RKO (cell line): ENCODE measurements around the gene FLAD1.

ENCODE experiments used
- DNase-seq: peaks from one replicate; pipeline ENCODE4 v3.0.0-alpha.2; 2016; ENCODE audit warnings: low spot score

Gene FLAD1

GRCh38 chr1:155017041-155017945 lies 34.1 kb downstream of the FLAD1 start:
- peak; percentile 92 for DNase-seq

DNA sequence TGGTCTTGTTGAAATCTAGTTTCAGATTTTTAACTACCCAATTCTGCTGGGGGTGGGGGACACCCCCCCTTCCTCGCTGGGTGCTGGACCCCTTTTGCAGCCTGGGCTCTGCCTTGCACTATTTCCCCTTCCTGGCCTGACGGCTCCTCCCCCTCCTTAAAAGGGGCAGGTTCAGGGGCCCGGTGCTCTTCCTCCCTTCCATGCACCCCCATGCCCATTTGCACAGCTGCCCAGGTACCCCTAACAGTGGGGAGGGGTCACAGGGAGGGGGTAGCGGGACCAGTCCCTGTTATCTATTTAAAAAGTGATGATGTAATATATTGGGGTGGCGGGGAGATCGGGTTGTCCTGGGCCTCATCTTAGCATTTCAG lies 34.8 kb downstream of the FLAD1 start:
- DNase-seq, result no peak

DNA sequence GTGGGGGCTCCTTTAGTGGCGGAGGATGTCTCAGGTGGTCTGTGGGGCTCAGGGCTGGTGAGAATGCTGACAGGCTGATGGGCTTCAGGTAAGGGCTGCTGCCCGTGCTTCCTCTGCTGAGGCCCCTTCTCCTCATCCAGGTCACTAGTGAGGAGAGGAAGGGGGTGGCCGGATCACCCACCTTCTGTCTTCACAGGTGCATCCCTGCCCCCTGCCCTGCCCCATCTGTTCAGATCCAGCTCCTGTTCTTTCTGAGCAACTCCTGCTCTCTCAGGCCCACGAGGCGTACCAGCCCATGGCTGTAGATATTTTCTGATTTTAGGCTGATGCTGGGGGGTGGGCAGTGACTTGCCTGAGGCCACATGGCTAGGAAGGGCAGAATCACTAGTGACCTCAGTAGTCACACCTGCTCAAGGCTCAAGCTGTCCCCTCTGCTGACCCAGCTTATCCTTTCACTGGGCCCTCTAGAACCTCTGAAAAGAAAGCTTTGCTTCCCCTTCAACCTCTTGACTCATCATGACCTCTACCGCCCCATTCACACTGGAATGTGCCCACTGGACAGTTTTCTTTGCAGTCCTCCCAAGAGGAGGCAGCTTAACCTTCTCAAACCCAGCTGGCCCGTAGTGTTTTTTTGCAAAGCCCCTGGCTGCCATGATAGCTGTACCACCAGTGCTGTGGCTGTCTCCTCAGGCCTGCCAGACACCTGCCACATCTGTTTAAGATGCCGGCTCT lies 35.6 kb downstream of the FLAD1 start:
- DNase-seq, result no peak

DNA sequence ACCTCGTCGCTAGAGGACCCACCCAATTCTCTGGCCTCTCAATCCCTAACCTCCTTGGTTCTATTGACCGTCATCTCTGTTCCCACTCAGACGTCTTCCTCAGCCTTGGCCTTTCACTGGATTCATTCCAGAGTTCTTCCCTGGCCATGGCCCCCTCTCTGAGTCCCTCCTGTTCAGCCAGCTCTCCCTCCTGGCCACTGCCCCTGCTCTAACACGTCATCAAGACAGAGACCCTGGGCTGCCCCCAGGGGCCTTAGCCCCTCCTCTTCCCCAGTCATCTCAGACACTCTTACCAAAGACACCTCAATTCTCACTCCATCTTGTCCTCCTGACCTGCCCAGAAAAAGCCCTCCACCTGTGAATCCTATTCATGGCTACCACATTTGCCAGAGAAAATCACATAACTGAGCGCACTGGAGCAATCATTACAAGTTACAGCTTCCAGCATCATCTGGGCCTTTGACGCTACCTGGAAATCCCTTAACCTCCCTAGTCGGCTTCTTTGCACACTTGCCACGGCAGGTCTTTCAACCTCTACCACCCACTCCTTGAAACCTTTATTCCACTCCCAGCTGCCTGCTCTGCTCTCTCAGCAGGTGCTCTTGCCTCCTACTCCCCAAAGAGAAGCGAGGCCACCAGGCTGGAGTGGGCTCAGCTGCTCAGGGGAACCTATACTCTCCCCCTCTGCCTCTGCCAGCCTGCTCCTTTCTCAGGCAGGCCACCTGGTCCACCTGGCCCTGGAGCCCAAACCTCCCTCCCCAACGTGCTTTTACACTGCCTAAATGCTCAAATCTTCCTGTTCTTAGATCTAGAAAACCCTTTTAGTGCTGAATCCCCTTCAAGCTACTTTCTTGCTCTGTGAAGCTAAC lies 36.5 kb downstream of the FLAD1 start:
- no peak for DNase-seq

DNA sequence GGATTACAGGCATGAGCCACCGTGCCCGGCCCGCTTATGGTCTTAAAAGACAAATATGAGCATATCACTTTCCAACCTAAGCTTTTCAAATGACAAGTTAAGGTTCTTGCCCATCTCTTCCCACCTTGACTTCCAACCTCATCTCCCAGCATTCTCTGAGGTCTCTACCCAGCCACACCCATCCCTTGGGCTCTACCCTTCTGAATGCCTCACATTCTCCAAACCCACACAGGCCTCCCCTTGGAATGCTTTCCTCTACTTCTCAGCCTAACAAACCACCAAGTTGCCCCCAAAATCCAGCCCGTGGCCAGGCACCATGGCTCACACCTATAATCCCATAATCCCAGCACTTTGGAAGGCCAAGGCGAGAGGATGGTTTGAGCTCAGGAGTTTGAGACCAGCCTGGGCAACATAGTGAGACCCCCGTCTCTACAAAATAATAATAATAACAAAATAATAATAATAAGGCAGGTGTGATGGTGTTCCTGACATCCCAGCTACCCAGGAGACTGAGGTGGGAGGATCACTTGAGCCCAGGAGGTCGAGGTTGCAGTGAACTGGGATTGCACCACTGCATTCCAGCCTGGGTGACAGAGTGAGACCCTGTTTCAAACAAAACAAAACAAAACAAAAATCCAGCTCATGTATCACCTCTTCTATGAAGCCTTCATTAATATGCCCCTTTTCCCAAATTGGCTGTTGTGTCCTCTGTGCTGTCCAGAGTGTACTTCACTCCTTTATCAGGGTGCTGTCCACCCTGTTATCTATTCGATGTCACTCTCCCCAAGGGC lies 39.2 kb downstream of the FLAD1 start:
- DNase-seq, result no peak

DNA sequence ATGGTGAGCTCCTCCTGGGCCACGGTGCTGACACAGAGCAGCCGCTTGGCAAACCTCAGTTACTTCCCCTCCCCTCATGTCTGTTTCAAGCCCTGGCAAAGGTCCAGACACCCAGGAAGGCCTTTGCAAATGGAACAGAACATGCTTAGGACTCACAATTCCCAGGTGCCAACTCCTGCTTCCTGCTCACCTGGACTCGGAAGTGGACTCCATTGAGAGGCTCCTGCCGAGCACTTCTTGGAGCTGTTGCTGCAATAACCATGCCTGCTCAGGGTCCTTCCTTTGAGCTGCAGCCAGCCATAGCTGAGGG lies 39.7 kb downstream of the FLAD1 start:
- DNase-seq, result no peak

DNA sequence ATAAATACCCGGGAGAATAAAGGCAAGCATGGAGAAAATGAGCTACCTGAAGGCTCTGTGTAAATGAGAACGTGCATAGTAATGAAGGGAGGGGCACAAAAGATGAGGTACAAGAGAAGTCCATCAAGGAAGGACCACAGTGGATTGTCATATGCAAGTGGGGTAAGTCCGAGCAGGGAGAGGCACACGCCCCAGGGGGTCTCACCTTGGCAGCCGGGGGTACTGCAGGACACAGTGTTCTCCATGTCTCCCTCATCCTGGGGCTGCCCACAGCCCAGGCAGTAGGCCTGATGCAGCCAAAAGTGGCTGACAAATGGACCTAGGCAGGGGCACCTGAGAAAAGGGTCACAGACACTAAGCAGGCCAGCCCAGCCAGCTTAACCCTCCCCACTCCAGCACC lies 40.5 kb downstream of the FLAD1 start:
- DNase-seq, result no peak

- DNase-seq, result no peak
Observed at GRCh38 chr1:155024315-155024714, 41.2 kb downstream of the FLAD1 start.

DNA sequence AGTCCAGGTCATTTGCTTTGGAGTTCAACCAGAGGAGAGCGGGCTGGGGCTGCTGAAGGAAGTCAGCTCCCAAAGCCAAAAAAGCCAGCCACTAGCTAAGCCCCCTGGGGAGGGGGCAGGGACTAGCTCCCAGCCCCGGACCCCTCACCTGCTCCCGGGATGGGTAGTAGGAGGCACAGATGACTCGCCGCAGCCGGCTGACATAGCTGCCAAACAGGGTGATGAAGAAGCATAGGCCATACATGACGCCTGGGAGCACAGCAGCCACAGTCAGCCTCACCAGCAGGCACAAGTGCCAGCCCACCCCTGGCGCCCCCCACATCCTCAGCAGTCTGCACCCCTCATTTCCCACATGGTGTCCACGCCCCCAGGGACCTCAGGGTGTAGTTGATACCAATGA lies 43.0 kb downstream of the FLAD1 start:
- no peak for DNase-seq

- peak; percentile 29 for DNase-seq
Observed at GRCh38 chr1:155026588-155026987, 43.4 kb downstream of the FLAD1 start.

DNA sequence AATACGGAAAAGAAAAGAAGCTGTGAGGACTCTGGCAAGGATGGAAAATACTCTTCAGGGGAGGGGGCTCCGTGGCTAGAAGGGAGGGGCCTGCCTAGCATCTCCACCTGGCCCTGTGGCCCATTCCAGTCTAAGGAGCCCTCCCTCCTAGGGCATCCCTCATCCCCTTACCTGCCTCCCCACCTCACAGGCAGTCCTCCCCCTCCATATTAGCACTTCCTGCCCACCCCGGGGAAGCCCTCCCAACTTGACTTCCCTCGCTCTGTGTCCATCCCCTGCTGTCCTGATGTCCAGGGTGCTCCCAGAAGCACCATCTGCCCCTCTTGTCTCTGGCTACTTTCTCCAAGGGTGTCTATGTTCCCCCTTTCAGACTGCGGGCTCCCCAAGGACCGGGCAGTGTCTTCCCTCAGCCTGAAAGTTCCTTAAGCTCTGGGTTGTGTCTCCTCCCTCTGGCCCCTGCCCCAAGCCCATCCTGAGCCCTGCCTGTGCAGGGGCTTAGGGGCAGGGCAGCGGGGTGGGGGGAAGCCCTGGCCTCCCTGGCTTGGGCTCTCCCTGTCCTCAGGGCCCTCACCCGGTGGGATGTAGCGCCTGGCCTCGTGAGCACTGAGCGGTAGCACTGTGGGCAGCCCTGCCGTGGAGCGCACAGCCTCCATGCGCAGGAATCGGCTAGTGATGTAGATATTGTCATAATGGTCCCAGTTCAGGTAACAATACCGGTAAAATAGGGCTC lies 46.5 kb downstream of the FLAD1 start:
- no peak for DNase-seq

GRCh38 chr1:155030243-155030795 lies 47.2 kb downstream of the FLAD1 start:
- no peak for DNase-seq

DNA sequence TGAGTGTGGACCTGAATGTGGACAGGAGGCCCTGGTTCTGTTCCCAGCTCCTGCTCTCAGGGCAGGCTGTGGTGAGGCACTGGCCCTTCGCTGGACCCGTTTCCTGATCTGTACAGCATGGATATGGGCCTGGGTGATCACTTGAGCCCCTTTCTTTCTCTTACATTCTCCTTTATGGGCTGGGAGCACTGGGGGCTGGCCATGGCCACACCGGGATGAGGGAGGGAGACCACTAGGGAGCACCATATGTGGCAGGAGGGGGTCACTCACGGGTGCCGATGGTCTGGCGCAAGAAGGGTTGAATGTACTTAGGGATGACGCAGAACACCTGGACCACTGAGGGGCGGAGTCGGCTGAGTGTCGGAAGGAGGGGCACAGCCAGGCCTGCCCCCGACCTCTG lies 47.8 kb downstream of the FLAD1 start:
- DNase-seq, result no peak

DNA sequence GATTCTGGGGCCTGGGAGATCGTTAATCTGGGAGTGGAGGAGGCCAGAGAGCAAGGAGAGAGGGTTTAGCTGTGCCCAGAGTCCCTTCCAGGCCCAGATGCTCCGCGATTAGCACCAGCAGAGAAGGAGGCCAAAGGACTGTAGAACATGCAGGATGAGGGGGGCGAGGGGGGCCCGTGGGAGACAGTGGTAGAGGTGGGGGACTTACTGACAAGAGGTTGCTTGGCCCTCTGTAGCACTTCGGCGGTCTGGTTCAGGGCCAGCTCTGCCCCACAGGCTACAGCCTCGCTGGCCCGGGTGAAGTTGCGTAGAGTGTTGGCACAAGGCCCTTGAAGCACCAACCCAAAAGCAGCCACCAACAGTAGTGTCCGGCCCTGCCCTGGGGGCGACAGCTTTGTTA lies 49.7 kb downstream of the FLAD1 start:
- DNase-seq, result no peak

DNA sequence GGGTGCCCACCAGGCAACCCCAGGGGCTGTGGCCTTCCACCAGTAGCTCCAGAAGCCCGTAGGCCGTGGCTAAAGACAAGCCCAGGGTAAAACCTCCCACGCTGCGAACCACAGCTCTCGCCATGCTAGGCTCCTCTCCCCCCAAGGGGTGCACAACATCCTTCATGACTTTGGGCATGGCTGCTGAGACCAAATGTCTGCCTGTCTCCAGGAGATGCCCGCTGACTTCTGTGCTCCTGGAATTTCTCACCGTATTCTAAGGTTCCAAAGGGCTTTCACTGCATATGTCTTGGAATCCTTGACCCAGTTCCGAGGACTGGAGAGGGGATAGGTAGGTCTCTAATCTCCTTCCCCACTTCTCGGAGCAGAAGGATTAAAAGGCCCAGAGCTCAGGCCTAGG lies 50.4 kb downstream of the FLAD1 start, which contains the start of the genes DCST1 and DCST2:
DCST1 (plus strand) TSS at position 301 of the 400 bp plus-strand sequence. CDS start 213 bp downstream, outside the sequence.
DCST2 (minus strand) TSS at position 258 of the 400 bp plus-strand sequence; CDS start at position 178, 80 bp downstream.
- DNase-seq, result no peak

- no peak for DNase-seq
Observed at GRCh38 chr1:155034318-155035208, 51.4 kb downstream of the FLAD1 start.

DNA sequence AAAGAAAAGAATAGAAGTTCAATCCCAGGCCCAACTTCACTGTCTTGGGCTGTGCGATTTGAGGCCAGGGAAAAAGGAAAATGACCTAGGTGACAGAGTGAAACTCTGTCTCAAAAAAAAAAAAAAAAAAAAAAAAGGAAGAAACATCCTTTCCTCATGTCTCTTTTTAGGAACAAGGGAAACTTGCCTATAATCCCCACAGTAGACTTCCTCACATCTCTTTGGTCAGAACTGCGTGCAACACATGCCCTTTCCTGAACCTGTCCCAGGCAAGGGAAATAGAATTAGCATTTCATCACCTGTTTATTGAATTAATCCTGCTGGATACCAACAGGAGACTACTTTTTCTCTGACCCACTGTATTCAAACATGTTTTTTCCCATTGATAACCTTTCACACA lies 52.8 kb downstream of the FLAD1 start:
- no peak for DNase-seq

GRCh38 chr1:155037043-155037442 lies 53.9 kb downstream of the FLAD1 start:
- DNase-seq, result no peak

GRCh38 chr1:155037851-155038441 lies 54.8 kb downstream of the FLAD1 start:
- DNase-seq, result no peak
